GM18508 (cell line): ENCODE results near the gene ARL4A.

Source experiments
- ATAC-seq: cut with Tn5 transposase; IDR thresholded peaks from one replicate; pipeline ENCODE4 v1.9.1; 2021; ENCODE audit warnings: moderate number of reproducible peaks; ENCODE audit not compliant: insufficient read depth, unreplicated experiment

ARL4A gene

DNA sequence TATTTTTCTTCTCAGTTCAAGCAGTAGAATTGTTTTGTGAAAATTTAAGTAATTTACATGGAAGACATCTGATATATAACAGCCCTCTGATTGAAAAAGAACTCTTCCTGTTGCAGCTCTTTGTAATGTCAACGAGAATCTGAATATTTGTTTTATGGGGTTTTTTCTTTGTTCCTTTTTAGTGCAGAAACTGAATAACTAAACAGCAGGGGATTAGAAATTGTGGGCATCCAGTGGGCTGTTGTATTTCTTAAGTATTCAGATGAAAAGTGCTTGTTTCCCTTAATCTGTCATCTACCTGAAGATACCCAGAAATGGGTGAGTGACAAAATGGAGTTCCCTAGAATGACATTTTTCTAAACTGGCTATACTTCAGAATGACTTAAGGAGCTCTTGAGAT, 7.4 kb downstream of the ARL4A start:
- ATAC-seq: no peak

DNA sequence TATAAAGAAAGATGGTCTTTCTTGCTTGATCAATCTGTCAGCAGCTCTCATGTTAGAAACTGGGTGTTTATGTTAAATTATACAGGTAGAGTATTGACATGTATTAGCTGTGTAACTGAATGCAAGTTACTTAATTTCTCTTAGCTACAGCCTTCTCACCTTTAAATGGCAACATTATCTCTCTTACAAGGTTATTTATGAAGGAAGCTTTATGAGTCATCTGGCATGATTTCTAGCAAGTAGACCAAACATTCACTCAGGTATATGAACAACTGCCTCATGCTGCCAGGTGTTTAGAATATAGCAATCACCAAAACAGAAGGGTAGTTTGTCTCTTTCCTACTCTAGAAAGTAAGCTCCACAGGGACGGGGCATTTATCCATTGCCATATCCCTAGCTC, 8.5 kb downstream of the ARL4A start:
- no peak for ATAC-seq

DNA sequence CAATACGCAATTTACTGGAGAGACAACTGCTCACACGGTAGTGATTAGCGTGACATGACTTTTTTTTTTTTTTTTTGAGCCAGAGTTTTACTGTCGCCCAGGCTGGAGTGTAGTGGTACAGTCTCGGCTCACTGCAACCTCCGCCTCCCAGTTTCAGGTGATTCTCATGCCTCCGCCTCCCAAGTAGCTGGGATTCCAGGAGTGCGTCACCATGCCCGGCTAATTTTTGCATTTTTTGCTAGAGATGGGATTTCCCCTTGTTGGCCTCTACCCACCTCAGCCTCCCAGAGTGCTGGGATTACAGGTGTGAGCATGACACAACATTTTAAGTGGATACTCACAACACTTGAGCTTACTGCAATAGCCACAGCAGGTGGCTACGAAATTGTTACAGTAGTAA, 11.9 kb downstream of the ARL4A start:
- no peak for ATAC-seq

DNA sequence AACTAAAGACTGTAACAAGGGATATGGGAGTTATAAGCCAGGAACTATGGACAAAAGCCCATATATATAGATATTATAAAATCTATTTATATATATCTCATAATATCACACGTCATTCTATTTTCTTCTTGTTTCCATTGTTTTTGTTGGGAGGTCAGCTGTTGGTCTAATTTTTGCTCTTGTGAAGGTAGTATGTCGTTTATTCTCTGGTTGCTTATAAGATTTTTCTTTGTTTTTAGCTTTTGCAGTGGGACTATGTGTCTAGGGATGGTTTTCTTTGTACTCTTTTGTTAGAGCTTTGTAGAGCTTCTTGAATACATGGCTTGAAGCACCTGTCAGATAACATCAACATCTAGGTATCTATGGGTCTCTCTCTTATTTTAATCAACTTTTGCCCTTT, 14.0 kb downstream of the ARL4A start:
- no peak for ATAC-seq

DNA sequence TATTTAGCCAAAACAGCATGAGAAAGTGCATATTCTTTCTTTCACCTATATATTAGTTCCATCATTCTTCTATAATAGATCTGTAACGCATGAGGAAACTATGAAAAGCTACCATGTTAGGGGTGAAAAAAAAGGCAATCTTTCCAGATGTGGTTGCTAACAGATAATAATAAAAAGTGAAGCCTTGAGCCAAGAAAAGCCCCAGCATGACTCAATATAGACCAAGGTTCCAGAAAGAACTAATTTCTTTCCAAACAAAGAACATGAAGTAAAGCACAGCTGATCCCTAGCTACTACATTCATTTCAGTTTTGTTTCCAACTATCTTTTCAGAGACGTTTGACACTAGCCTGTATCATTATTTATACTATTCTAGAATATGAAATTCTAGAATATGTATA, 16.4 kb downstream of the ARL4A start:
- no peak for ATAC-seq

DNA sequence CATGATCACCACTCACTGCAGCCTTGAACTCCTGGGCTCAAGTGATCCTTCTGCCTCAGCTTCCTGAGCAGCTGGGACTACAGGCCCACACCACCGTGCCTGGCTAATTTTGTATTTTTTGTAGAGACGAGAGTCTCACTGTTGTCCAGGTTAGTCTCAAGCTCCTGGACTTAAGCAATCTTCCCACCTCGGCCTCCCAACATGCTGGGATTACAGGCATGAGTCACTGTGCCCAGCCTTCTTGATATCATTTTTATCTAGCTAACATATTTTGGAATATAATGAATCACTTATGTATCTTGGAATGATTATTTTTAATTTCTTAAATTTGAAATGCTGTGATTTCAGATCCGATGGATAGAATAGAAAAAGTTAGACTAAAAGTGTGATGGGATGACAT, 18.4 kb downstream of the ARL4A start:
- no peak for ATAC-seq

DNA sequence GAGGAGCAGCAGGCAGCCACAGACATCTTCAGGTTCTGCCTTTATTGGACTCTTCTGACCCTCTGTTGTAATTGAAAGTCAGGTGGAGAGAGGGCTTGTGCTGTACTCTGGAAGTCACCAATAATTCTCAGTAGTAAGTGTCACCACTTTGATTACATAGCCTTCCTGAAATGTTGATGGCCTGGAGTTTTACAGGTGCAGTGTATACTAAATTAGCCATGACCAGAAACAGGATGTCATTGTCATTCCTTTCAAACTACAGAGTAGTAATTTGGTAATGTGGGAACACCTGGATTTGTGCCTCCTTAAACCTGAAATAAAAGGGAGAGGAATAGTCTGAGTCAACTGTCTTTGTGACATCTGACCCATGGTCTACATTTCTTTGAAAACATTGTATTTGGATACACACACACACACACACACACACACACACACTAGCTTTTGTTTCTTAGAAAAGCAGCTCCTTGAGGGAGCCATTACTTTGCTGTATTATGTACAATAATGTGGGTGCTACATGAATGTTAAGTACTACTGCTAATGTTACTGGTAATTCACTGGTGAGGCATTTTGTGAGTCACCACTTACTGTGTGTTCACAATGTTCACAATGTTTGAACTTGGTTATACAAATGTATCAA, 19.6 kb downstream of the ARL4A start:
- ATAC-seq: no peak

DNA sequence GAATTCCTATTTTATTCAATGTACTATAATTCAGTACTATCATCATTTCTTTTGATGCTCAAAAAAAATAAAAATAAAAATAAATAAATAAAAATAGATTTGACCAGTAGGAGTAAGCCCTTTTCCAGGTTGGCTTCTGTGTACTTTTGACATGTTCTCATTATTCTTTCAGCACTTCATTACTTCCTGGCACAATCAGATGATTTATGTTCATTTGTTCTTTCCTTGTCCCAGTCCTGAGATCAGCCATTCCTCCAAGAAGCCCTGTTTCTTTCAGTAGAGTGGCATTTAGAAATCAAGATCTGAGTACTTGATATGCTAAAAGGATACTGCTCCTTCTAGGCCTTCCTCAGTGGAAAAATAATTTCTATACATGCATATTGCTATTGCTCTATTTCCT, 20.9 kb downstream of the ARL4A start:
- ATAC-seq: no peak

DNA sequence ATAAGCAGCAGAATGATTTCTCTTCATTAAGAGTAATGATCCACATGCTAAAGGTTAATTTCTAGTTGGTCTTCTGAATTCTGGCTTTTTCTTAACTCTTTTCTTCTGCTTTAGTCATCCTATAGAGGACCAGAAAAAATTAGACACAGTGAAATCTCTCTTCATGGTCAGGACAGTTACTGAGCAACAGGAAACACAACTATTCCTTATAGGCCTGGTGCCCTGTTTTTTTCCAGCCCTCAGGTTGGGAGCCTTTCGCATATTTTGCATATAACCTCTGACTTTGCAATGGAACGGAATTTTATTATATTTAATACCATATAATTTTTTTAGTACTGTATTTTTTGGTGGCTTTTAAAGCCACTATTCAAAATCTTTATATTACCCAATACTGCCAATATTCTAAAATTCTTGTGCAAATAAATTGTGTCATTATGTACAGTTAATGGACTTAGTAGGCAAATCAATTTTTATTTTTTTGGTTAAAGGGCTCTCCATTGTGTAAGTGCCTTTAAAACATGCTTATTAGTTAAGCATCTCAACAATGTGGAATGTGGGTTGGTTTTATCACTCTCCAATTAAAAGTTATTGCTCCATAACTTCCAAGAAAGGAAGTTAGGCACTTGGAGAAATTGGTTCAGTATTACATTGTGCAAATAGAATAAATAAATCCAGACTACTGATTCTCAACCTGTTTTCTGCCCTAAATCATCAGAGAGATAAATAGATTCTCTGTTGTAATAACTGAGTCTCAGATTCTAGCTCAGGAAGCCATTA, 22.5 kb downstream of the ARL4A start:
- no peak for ATAC-seq

DNA sequence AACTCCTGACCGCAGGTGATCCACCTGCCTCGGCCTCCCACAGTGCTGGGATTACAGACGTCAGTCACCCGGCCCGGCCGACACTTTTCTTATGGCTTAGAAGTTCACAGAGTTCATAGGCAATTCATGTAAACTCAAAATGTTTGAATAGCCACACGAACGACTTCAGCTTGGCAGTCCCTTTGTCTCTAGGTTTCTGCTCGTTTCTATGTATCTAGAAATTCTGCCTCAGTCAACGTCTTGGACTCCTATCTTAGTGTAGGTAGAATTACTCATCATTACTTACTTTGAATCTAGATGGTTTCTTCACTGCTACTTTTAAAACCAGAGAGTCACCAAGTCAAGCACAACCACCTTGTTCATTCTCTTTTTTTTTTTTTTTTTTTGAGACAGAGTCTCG, 23.7 kb downstream of the ARL4A start:
- ATAC-seq: no peak

DNA sequence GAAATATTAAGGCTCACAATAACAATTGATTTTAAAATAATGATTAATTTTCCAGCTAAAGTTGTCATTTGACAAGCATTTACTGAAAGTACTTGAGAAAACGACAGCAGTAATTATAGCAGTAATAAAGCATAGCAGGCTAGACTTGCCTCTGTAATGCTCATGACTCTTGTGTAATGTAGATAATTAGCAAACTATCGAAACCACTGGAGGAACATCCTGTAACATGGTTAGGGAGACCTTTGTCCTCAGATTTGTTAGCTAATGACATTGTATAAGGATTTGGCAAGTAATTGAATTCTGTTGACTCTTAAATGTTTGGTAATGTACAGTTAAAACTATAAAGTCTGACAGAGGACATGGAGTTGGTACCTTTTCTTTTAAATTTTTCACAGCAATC, 24.8 kb downstream of the ARL4A start:
- ATAC-seq: no peak

DNA sequence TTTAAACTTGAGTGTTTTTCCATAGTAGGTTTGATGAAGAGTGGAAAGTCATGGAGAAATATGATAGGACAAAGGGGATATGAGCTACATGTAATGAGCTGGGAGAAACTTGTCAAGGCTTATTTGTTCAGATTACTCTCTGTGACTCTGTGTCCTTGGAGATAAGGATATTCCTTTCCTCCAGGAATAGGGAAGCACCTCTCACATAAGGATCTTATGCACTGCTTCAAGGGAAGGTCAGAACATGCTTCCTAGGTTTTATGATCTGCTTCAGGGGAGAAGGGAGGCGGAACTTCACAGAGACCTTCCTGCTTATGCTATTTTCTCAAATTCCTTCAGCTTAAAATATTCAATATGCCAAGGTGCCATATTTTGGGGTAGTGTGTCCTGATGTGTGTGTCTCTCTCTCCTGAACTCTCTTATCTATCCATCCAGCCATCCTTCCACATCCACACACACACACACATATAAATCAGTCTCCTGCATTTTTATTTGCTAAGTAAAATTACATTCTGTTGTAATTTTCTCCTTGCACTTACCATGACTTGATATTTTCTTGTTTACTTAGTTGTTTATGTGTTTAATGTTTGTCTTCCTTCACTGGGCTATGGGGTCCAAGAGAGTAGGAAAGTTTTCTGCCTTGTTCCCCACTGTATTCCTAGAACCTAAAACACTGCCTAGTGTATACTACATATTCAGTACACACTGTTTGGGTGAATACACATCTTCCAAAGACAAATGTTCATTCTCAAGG, 26.4 kb downstream of the ARL4A start:
- ATAC-seq: no peak

DNA sequence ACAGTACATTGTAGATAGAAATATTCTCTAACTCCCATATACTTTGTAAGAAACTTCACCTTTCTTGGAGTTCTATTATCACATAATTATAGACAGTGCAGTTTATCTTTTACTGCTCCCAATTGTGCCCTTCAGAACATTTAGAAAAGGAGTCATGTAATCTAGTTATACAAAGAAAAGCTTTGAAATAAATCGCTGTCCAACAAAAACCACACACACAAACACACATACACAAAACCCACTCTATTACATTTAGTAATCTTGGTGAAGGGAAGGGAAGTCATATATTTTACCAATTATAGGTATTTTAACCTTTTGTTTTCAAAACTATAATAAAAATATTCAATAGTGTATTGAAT, 26.9 kb downstream of the ARL4A start:
- ATAC-seq: no peak

DNA sequence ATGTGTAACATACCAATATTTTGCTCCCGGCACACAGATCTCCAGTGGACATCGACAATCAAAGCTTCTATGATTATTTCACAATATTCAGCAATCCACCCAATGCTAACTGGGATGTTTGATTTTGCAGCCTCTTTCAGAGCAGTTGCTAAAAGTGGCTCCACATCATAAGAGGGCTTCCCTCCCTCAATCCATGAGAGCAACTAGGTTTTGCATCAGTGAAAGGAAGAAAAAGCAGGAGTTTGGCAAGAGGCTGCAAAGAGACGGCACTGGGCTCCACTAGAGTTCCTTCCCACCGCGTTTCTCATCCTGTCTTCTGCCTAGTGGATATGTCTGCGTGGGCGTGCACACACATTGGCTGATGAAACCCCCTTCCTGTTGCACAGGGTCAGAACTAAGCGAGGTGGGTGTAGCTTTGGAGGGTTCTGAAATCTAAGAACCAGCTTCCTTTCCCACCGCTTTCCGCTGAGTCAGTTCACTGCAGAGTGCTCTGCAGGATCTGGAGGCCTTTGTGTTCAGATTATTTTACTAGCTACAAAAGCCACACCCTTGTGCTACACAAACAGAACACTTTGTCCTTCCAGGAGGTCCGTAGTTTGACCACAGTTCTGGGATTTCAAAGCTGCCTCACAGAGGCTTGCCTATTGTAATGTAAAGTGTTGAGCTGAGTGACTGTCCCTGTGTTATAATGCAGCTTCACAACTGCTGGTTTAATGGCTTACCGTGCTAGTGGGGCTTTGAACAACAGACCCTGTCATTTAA, 28.1 kb downstream of the ARL4A start:
- ATAC-seq: no peak

DNA sequence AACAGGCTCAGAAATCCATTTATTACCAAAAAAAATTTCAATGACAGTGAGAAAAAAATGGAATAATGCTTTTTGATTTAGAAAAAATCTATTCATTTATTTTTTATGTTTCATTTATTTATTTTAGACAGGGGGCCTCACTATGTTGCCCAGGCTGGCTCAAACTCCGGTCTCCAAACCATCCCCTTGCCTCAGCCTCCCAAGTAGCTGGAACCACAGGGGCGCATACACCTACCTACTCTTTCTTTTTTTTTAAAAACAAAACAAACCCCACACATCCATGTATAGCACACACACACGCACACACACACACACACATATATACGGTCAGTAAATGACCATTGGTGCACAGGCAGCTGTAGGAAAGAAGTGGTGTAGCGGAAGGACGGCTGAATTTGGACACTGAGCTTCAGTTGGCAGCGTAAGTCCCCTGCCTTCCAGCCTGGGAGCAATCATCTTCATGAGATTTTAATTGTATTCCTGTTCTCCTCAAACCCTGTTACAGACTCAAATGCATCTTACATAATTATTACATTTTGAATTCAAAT, 28.8 kb downstream of the ARL4A start:
- ATAC-seq: no peak

DNA sequence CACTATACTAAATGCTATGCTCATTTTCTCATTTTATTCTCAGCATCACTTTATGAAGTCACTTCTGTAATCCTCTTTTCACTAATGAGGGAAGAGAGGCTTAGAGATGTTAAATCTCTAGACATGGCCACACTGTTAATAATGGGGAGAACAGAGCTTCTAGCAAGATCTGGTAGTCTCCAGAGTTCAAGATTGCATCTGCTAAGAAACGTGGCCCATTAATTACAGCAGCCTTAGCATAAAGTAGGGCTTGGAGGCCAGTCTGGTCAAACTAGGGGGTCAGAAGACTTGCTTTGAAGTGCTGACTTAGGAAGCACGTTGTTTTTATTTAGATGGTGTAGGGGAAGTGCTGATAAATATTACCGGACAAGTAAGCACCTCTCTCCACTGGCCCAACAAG, 29.3 kb downstream of the ARL4A start:
- ATAC-seq: no peak

DNA sequence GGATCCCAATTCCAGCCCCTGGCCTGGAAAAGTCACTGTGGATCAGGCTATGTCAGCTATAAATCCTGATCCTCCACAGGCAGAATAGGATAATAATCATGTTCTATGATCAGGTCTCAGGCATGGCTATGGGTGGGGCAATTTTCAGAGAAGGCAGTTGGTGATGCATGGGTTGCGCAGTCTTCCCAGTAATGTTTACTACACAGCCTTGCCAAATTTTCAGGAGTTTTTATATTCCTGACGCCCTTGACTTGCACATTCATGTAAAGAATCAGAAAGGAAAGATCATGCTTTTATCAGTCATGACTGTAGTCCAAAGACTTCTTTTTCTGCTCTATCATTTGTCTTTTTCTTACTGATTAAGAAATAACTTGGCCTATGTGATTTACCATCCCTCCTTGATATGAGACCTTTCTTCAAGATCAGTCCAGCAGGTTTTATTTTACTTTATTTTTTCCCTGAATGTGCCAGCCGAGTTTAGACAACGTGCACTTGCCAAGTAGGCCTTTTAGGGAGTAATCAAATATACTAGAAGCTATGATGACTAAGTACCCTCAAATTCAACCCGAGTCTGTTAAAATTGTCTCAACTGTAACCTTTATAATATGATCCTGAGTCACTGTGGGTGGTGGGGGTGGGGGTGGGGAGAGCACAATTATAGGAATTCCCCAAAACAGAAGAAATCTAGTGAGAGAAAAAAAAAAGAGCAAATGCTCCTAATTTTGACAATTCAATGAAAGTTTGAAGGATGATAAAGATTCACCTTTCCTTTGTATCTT, 31.9 kb downstream of the ARL4A start:
- no peak for ATAC-seq

DNA sequence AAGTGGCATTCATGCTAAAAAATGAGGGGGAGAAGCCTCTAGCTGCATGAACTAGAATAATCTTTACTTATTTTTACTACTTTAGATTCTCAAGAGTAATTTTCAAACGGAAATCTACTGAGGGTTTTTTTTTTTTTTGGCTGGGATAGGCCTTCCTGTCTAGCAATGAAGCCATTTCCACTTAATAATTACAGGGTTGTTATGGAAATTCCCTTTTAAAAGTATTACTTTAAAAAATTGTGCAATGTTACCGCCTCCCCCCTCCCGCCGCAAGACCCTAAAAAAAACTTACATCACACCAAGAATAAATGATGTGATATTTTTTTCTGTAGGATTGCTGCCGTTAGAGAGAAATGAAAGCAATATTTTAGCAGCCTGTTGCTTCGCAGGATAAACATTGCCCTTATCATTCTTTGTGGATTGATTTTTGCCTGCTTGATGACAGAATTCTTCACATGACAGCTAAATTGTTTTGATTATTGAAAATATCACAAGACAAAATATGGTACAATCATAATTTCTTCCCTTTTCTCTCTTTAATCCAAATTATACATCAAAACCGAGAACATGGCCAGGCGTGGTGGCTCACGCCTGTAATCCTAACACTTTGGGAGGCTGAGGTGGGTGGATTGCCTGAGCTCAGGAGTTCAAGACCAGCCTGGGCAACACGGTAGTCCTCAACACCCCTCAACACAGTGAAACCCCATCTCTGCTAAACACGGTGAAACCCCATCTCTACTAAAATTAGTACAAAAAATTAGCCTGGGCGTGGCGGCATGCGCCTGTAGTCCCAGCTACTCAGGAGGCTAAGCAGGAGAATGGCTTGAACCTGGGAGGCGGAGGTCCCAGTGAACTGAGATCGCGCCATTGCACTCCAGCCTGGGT, 32.8 kb downstream of the ARL4A start:
- ATAC-seq: no peak

DNA sequence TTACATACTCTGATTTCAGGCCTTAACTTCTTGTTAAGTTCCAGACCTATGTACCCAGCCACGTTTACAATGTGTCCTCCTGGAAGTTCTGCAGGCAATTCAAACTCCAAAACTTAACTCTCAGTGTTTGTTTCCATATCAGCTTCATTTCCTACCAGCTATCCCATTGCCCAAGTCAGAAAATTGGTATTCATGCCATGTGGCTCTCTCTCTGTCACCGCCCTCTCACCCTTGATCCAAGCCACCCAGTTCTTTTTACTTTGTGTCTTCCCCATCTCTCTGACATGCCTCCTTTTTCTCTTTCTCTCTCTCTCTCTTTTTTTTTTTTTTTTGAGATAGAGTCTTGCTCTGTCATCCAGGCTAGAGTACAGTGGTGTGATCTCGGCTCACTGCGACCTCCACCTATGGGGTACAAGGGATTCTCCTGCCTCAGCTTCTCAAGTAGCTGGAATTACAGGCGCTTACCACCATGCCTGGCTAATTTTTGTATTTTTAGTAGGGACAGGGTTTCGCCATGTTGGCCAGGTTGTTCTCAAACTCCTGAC, 33.9 kb downstream of the ARL4A start:
- no peak for ATAC-seq
